ENCODE data around the gene STK36.

STK36 gene

DNA sequence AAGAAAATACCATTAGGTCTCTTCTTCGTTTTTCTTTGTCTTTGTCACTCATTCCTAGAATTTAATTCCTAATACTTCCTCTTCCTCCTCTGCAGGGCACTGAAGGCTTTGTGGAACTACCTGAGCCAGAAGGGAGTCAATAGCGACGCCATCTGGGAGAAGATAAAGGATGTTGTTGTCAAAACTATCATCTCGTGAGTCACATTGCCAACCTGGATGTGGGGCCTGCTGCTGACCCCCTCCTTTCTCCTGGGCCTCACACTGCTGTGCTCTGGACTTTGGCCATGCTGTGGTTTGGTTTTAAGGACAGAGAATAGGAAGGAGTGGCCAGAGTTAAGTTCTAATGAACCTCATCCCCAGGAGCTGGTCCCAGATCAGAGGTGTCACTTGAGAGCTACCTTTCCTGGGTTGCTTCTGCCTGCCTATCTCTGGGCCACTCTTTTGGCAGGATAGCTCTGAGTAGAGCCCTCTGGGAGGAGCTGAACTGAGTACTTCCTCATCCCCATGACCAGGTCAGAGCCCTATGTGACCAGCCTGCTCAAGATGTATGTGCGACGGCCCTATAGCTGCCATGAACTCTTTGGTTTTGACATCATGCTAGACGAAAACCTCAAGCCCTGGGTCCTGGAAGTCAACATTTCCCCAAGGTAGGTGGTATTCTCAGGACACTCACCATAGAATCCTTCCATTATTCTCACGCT, 77.0 kb downstream of the STK36 start:
- no peak for DNase-seq (ENCODE audit: low read depth in 2 of 2)

All from fibroblast of skin of left biceps (primary cell).